ENCODE data around the gene ANKRD17.

GRCh38 chr4:73251384-73251783 is 7.2 kb downstream of the ANKRD17 start:
- TF ChIP-seq CTCF (IDR thresholded peaks at IDR 0.05; ENCODE audit: low read length) (peak; percentile 35; the same call in 1 of the 2 replicates), EZH2 (IDR thresholded peaks at IDR 0.05; ENCODE audit: borderline replicate concordance, low read length) (no peak)

Data from OCI-LY1 (cell line).